Fibroblast of the aortic adventitia (primary cell): ENCODE measurements around the gene TCF7L1. TPM values are rescaled to one million over a fixed set of nuclear protein-coding genes. Genes with fewer than 3 reads are reported as not detected.

Source experiments
- DNase-seq: peaks from one replicate; pipeline ENCODE4 v3.0.0-alpha.2; 2010; ENCODE audit warnings: low read depth
- H3K4me3 ChIP-seq: 2 replicates; pipeline ENCODE4 v1.5.1; 2011; ENCODE audit warnings: low read depth, mild to moderate bottlenecking, control low read depth, low read length, moderate library complexity
- total RNA-seq: library from RNA; depleted of rRNA; stranded (reverse); fragments of >200 nt; gene quantifications from 2 replicates; pipeline ENCODE4 v1.2.3, GENCODE V29; 2012; ENCODE audit warnings: low replicate concordance
- TF ChIP-seq, protein P1 (sequence below): IDR thresholded peaks from 2 replicates; pipeline ENCODE4 v1.5.1; 2011; ENCODE audit warnings: mild to moderate bottlenecking, low read length, control low read depth, inconsistent platforms; ENCODE audit not compliant: insufficient read depth

The TCF7L1 gene
- total RNA-seq, 1 donor: 3.7 TPM

DNA sequence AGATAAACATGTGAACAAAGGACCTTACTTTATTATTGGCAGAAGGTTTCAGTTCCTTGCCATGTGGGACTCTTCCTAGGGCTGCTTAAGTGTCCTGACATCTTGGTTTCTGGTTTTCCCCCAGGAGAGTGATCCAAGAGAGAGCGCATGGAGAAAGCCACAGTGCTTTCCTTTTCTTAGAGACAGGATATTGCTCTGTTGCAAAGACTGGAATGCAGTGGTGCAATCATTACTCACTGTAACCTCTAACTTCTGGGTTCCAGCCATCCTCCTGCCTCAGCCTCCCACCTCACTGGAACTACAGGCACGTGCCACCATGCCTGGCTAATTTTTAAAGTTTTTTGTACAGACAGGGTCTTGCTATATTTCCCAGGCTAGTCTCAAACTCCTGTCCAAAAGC lies 38.1 kb upstream of the TCF7L1 start:
- no peak overlapping the region for H3K4me3 ChIP-seq
- peak; percentile 37 for DNase-seq
- TF ChIP-seq, protein P1, sequence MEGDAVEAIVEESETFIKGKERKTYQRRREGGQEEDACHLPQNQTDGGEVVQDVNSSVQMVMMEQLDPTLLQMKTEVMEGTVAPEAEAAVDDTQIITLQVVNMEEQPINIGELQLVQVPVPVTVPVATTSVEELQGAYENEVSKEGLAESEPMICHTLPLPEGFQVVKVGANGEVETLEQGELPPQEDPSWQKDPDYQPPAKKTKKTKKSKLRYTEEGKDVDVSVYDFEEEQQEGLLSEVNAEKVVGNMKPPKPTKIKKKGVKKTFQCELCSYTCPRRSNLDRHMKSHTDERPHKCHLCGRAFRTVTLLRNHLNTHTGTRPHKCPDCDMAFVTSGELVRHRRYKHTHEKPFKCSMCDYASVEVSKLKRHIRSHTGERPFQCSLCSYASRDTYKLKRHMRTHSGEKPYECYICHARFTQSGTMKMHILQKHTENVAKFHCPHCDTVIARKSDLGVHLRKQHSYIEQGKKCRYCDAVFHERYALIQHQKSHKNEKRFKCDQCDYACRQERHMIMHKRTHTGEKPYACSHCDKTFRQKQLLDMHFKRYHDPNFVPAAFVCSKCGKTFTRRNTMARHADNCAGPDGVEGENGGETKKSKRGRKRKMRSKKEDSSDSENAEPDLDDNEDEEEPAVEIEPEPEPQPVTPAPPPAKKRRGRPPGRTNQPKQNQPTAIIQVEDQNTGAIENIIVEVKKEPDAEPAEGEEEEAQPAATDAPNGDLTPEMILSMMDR: no peak

DNA sequence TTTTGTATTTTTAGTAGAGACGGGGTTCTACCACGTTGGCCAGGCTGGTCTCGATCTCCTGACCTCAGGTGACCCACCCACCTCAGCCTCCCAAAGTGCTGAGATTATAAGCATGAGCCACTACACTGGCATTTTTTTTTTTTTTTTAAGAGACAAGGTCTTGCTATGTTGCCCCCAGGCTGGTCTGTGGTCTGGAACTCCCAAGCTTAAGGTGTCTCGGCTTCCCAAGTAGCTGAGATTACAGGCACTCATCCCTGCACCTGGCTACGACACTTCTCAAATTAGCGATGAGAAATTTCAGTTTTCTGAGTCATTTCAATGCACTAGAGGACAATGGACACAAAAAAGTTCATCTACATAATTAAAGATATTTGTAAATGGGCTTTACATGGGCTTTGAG lies 36.6 kb upstream of the TCF7L1 start:
- no peak for DNase-seq
- H3K4me3 ChIP-seq: no peak overlapping the region
- TF ChIP-seq, protein P1: no peak

DNA sequence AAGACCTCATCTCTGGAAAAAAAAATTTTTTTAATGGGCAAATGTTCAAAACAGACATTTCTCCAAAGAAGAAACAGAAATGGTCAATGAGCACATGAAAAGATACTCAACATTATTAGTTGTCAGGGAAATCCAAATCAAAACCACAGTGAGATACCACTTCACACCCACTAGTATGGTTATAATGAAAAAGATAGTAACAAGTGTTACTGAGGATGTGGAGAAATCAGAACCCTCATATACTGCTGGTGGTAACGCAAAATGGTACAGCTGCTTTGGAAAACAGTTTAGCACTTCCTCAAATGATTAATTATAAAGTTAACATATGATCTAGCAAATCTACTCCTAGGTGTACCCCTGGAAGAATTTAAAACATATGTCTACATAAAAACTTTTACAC lies 29.0 kb upstream of the TCF7L1 start:
- TF ChIP-seq, protein P1: no peak
- DNase-seq: no peak

DNA sequence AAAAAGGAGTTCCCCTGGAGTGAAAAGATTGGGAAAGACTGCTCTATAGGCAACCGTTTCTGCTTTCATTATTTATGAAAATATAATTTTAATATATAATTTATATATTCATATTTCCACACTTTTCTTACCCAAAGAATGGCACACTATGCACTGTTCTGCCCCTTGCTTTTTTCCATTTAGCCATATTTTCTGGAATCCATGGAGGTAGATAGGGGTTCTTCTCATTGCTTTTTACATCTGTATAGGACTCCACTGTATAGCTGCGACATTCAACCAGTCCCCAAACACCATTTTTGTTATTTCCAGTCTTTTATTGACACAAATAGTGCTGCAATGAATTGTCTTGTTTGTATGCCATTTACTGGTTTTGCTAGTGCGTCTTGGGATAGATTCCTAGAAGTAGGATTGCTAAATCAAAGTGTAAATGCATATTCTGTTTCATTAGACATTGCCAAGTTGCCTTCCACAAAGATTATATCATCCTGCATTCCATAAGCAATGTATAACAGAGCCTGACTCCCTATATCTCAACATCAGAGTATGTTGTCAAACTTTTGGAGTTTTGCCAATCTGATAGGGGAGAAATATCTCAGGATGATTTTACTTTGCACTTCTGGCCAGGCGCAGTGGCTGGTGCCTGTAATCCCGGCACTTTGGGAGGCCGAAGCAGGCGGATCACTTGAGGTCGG lies 26.6 kb upstream of the TCF7L1 start:
- TF ChIP-seq, protein P1: no peak
- no peak overlapping the region for H3K4me3 ChIP-seq
- peak; percentile 81 for DNase-seq

More for the DNA sequence above, 29.0 kb upstream of the TCF7L1 start:
- H3K4me3 ChIP-seq: no peak overlapping the region

DNA sequence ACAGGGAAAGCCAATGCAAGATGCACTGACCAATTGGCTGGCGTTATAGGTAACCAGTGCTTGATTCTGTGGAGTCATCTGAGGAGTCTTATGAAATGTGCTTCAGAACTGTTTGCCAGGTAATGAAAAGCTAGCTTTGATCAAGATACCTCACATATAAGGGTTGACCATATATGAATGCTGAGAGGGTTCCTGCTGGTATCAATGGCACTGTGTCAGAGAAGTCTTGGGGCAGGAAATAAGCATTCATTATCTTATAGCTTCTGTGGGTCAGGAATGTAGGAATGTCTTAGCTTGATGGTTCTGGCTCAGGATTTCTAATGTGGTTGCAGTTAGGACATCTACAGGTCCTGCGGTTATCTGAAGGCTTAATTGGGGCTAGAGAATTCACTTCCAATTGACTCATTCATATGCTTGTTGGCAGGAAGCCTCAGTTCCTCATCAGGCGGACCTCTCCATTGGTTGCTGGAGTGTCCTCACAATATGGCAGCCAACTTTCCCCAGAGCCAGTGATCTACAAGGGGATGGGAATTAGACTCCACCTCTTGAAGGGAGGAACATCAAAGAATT lies 22.1 kb upstream of the TCF7L1 start:
- peak; percentile 40 for DNase-seq
- TF ChIP-seq, protein P1: no peak
- no peak overlapping the region for H3K4me3 ChIP-seq

DNA sequence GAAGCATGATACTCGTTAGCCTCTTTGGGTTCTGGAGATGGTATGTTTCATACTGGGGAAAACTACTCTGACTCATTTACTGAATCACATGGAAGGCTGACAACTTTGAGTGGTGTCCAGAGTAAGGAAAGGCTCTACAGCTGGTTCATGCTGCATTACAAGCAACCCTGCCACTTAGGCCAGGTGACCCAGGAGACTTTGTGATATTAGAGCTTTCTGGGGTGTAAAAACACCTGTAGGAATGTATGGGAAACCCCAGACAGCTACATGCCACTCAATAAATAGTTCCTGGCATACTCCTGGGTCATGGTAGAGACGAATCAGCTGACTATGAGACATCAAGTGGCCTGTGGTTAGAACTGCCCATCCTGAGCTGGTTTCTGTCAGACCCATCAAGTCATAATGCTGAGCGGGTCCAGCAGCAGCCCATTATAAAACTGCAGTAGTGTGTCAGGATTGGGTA lies 21.3 kb upstream of the TCF7L1 start:
- TF ChIP-seq, protein P1: no peak
- H3K4me3 ChIP-seq: no peak overlapping the region
- DNase-seq: peak; percentile 56
